ENCODE results near the gene OGFOD2.

DNA sequence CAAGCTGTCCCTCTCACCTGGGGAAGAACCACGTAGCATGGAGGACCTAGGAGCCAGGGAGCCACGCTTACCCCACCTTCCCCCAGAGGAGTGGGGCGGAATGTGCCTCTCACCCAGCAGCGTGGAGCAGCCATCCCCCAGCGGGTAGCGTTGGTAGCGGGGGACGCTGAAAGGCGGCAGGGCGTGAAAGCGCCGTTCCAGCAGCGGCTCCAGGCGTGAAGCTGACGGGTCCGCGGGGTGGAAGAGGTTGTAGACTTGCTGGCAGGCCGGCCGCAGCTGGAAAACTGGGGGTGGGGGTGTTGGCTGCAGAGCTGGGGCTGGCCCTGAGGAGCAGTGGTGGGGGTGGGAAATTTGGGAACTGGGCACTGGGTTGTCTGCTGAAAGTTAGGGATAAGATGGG lies 17.3 kb downstream of the OGFOD2 start:
- TF ChIP-seq, protein P1, sequence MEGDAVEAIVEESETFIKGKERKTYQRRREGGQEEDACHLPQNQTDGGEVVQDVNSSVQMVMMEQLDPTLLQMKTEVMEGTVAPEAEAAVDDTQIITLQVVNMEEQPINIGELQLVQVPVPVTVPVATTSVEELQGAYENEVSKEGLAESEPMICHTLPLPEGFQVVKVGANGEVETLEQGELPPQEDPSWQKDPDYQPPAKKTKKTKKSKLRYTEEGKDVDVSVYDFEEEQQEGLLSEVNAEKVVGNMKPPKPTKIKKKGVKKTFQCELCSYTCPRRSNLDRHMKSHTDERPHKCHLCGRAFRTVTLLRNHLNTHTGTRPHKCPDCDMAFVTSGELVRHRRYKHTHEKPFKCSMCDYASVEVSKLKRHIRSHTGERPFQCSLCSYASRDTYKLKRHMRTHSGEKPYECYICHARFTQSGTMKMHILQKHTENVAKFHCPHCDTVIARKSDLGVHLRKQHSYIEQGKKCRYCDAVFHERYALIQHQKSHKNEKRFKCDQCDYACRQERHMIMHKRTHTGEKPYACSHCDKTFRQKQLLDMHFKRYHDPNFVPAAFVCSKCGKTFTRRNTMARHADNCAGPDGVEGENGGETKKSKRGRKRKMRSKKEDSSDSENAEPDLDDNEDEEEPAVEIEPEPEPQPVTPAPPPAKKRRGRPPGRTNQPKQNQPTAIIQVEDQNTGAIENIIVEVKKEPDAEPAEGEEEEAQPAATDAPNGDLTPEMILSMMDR (conservative IDR thresholded peaks at IDR 0.05): no peak
- no peak for TF ChIP-seq ZFX (IDR thresholded peaks at IDR 0.05)
